Stimulated activated CD4-positive, alpha-beta T cell treated with anti-CD3 and anti-CD28 coated beads, TNF-alpha, amount 100 ng/mL, for 1 hour (primary cell): ENCODE data around the gene GDF15.
A peak's percentile ranks its signal among the peaks of the same experiment; 100 is the strongest.

Experiments used
- DNase-seq, 3 donors: peaks; one replicate each; pipeline ENCODE4 v3.0.0-alpha.2; 2020; ENCODE audit warnings: low read depth in 3 of 3, low spot score in 1 of 3

GDF15 gene

DNA sequence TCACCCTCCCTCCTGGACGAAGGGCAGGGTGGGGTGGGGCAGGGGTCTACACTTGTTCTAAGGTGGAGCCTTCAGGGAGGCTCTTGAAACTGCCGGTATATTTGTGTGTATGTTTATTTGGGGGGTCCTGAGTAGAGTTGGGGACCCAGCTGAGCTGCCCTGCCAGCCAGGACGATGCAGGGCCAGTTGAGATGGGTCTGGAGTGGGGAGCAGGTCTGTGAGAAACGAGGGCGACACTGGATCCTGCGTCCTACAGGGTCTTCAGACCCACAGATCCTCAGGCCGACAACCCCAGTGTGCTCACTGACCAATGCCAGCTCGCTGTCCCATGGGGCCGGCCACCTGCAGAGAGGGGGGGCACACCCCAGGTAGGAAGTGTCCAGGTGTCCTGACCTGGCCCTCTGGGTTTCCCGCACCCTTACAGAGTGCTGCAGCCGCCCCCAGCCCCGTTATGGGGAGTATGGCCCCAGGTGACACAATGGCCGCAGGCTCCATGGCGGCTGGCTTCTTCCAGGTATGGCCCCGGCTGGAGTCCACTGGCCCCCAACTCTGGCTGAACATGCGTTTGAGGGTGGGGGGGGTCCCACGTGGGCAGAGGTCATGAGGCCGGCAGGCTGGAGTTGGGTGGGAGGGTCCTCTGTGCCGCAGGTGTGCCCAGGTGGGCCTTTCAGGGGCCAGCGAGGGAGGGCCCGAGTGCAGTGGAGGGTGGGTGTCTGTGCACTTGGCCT lies 44.6 kb downstream of the GDF15 start:
- DNase-seq, result no peak

DNA sequence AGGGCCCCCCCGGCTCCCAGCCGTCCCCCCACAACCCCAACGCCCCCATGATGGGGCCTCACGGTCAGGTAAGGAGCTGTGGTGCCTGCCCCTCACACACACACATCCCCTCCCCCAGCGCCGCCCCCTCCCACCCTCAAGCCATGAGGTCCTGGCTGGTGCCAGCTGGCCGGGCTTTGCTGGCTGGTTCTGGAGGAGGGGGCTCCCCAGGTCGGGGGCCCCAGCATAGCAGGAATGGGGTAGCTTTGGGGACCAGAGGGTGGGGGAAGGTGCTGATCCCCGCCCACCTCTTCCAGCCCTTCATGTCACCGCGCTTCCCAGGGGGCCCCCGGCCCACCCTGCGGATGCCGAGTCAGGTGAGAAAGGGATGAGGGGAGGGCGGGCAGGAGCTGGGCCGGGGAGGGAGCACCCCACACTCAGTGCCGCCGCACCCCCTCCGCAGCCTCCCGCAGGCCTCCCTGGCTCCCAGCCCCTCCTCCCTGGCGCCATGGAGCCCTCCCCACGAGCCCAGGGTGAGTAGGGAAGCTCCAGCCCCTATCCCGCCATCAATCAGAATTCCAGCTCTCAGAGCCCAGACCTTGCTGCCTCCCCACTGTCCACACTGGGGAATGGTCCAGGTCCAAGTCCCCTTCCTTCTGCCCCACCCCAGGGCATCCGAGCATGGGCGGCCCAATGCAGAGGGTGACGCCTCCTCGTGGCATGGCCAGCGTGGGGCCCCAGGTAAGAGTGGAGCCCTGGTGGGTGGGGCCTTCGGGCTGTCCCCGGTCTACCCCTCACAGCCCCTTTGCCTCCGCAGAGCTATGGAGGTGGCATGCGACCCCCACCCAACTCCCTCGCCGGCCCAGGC lies 45.6 kb downstream of the GDF15 start:
- no peak for DNase-seq

DNA sequence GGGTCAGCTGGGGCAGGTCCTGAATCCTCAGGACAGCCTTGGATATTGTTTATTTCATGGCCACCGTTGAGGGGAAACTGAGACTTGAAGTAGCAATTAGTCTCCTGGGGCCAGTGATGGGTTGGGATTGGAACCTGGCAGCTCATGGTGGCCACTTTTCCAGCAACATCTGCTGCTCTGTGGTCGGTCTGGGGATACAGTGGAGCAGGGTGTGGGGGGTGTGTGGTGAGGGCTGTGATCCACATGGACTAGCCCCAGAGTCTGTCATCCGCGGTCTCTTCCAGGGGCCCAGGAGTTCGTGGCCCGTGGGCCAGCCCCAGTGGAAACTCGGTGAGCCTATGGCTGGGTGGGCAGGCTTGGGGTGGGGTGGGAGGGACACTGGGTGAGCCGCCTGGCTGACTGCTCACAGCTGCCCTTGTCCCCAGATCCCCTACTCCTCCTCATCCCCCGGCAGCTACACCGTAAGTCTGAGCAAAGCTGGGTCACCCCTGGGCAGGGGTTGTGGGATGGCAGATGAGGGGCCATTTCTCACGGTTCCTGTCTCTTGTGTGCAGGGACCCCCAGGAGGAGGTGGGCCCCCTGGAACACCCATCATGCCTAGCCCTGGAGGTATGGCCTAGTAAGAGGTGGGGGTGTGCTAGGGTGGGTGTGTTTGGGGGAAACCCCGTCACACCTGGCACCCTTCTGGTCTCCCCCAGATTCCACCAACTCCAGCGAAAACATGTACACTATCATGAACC lies 46.5 kb downstream of the GDF15 start:
- no peak for DNase-seq

DNA sequence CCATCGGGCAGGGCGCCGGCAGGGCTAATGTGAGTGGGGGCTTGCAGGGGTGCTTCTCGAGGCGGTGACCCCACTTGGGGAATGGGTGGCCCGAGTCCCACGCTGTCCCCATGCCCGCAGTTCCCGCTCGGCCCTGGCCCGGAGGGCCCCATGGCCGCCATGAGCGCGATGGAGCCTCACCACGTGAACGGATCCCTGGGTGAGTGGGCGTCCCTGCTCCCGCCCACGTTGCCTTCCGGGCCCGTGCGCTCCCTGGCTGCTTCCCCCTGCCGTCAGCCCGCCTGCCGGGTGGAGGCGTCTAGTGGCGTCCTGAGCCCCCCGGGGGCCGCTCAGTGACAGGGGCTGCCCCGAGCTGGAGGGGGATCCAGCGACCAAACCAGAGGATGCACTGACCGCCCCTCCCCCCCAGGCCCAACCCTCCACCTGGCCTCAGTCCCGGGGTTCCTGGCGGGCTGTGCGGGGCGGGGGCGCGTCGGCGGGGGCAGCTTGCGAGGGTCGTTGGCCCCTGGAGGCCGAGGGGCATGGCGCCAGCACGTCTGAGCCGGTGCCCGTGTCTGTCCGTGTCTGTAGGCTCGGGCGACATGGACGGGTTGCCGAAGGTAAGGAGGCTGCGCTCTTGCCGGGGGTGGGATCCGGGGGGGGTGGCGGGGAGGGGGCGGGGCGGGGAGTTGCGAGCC lies 47.2 kb downstream of the GDF15 start:
- DNase-seq, result no peak

DNA sequence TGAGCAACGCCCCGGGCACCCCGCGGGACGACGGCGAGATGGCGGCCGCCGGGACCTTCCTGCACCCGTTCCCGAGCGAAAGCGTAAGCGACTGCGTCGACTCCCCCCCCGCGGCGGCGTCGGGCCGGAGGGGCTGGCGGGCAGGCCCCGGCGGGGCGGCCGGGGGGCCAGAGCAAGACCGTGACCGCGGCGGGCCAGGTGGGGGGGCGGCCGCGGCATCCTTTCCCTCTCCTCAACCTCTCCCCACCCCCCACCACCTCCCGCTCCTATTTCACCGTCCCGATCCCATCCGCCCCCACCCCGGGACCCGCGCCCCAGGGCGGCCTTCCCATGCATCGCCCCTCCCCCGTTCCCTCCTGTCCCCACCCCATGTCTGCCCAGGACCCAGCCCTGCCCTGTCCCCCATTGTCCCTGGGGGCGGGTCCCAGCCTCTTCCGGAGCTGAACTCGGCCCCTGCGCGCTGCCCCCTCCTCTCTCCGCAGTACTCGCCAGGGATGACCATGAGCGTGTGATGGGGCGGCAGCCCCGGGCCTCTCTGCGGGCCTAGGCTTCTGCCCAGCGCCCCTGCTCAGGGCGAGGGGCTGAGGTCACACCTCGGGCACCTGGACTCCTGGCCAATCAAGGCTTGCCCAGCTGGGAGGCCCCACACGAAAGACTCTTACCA lies 47.9 kb downstream of the GDF15 start:
- DNase-seq, result no peak

DNA sequence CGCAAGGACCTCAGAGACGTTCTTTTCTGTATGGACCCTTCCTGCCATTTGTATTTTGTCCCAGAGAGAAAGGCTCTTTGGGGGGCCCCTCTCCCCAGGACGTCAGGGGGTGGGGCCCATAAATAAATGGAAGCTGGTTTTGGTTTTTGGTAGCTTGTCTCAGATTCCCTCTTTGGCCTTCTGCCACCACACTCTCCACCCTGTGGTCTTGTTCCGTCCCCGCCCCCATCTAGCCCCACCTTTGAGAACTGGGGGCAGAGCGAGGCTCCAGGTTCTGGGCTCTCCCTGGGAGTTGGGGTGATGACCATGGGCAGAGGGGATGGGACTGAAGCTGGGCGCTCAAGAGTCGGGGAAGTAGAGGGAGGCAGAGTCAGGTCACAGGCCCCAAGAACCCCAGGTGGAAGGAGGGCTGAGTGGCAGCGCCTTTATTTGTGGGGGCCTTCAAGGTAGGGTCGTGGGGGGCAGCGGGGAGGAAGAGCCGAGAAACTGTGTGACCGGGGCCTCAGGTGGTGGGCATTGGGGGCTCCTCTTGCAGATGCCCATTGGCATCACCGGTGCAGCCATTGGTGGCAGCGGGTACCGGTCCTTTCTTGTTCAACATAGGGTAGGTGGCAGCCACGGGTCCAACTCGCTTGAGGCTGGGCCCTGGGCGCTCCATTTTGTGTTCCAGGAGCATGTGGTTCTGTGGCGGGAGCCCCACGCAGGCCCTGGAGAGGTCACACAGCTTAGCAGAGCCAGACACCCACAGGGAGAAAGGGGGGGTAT lies 48.6 kb downstream of the GDF15 start:
- DNase-seq, result no peak

DNA sequence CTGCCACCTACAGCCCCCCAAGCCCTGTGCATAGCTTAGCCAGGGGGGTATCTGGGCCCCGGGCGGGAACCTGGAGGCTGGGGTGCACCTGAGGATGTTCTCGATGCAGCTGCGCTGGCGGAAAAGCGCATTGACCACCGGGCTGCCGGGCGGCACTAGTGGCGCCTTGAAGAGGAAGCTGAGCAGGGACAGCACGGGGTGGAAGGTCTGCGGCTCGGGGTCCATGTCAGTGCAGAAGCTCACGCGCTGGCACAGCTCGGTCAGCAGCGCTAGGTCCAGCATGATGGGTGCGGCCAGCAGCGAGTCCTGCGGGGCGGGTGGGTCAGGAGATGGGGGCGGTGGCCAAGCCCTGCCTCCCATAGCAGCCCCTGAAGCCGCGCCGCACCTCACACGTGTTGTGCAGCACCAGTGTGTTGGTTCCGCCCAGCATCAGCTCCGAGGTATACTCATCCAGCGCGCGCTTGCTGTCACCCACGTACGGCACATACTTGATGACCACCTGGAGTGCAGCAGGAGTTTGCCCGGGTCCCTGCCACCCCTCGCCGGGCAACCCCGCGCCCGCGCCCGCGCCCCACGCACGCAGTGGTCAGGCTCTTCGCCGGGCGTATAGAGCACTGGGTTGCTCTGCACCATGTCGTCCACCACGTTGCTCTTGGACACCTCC lies 49.4 kb downstream of the GDF15 start:
- no peak for DNase-seq

DNA sequence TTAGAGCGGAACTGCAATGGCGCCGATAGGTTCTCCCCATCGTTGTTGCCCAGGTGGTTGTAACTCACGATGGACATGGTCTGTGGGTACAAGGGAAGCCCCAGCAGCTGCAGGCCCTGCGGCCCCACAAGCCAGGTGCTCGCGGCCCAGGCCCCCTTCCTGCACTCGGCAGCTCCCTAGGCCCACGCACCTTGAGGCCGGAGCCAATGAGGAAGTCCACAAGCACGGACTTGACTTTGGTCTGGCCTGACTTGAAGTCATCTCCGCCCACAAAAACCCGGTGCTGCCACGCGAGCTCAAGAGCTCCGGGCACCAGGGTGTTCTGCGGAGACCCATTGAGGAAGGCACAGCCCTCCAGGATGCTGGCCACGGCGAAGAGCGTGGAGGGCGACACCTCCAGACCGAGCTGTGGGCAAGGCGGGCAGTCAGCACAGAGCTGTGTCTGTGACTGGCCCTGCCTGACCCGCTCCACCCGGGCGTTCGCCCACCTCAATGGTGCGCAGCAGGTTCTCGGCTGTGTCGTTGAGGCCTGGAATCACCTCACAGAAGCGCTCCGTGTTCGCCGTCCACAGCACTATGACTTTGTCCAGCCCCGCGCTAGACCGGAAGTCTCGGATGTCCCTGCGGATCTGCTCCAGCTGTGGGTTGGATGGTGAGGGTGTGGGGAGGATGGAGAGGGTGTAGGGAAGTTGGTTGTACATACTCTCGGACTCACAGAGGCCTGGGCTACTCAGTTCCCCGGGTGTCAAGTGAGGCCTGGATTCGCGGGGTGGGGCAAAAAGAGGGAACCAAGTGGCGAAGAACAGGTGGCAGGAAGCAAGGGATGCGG lies 50.1 kb downstream of the GDF15 start:
- DNase-seq, result no peak

DNA sequence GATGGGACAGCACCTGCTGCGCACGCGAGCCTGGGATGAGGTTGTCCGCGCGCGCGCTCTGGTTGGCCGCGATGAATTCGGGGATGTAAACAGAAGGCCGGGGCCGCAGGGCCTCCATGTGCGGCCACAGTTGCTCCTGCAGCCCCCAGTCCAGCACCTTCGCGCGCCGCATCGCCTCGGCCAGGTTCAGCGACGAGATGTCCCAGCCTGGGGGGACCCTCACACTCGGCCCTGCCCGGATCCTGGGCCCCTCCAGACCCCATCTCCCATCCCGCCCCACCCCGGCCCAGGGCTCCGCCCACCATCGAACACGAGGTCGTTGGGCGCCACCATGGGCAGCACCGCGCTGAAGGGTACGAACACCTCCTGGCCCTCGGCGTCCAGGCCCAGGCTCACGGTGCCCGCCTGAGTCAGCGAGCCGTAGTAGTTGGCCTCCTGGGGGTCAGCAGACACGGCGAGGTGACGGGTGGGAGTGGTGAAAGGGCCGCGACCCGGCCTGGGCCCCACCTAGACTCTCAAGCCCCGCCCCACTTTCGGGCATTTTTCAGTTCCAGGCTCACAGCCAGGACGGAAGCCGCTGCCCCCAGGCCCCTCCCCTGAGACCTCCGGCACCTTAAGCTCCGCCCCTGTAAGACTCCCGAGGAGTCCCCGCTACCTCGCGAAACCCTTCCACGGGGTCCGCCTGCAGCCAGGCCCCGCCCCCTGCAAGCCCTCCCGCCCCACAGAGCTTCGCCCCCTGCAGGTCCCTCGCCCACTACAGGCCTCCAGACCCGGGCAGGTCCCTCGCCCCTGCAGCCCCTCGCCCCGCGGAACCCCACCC lies 50.9 kb downstream of the GDF15 start:
- peak; percentile 48 to 52 (median 48) for DNase-seq

DNA sequence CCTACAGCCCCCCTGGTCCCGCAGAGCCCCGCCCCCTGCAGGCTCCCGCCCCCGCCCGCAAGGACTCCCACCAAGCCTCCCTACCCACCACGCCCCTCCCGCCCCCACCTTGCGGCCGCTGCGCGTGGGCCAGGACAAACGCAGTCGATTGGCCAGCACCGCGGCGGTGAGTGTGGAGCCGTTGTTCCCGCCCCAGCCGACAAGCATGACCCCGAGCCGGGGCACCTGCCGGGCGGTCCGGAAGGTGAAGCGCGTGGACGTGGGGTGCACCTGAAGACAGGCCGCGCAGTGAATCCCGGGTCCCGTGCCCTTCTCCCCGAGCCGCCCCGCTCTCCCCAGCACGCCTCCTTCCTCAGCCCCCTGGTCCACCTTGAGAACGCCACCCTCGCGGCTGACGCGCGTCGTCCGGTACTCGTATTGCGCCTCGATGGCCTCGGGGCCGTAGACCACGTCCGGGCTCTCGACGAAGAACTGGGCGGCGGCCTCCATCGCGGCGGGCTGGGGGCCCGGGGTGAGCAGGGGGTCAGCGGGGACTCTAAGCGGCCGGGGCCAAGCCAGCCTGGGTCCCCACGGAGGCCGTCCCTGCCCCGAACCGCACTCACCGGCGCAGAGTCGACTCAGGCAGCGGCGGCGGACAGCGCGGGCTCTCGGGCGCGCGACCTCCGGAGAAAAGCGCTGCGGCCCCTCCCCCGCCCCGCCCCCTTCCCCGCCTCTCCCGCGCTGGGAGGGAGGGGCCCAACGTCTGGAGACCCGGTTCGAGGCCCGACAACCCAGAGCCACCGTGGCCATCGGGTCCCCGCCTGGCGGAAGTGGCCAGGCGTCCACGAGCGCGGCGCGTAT lies 51.8 kb downstream of the GDF15 start, which contains the start of gene ISYNA1:
Gene ISYNA1 (minus strand): TSS at position 643 of the 840 bp plus-strand sequence. CDS start 154 bp downstream, at position 489.
- no peak for DNase-seq

DNA sequence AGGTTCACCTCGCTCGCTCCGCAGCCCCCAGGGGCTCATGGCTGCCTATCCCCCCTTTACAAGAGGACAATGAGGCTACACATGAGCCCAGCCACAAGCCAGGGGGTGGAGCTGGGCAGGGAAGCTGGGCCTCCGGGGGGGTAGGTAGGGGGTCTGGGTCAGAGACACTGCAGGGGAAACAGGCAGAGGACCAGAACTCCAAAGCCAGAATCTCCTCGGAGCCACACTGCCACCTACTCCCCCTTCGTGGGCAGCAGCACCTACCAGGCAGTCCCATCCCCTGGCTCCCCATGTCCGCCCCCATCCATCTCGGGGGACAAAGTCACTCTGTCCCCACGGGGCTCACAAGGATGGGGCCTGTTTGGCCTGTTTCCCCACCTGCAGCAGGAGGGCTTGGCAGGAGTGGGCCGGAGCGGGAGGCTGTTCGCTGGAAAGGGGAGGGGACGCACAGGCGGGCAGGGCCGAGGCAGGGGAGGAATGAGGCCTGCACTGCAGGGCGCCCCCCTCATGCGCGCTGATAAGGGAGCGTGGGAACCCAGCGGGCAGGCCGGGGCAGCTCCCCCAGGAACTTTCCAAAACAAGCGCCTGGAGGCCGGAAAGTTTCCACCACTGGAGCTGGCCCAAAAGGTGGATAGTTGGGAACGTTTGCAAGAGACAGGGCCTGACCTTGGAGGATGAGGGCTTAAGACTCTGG lies 52.5 kb downstream of the GDF15 start:
- no peak for DNase-seq
